Stimulated activated naive CD8-positive, alpha-beta T cell treated with anti-CD3 and anti-CD28 coated beads, Interleukin-15, amount 100 ng/mL, for 72 hours (primary cell): ENCODE results near the gene KRT33A.

Experiments
- ATAC-seq: fragments of 150-1000 bp; cut with Tn5 transposase; 2 replicates; pipeline ENCODE4 v1.10.0; 2021; ENCODE audit warnings: mild to moderate bottlenecking, moderate library complexity
- DNase-seq, 2 donors: peaks; one replicate each; pipeline ENCODE4 v3.0.0; 2021 to 2022
- H3K27ac Mint-ChIP-seq, 2 donors: one replicate each; pipeline ENCODE4 v1.8.0; 2022; ENCODE audit warnings: mild to moderate bottlenecking in 2 of 2, mixed read lengths in 2 of 2, moderate library complexity in 2 of 2
- H3K27me3 Mint-ChIP-seq: one replicate; pipeline ENCODE4 v1.8.0; 2022; ENCODE audit warnings: mixed read lengths
- H3K4me1 Mint-ChIP-seq: one replicate; pipeline ENCODE4 v1.8.0; 2022; ENCODE audit warnings: mild to moderate bottlenecking, mixed read lengths
- H3K4me3 Mint-ChIP-seq, 2 donors: one replicate each; pipeline ENCODE4 v1.8.0; 2022; ENCODE audit warnings: mild to moderate bottlenecking in 2 of 2, mixed read lengths in 2 of 2, moderate library complexity in 1 of 2
- H3K9me3 Mint-ChIP-seq, 2 donors: one replicate each; pipeline ENCODE4 v1.8.0; 2022; ENCODE audit warnings: mixed read lengths in 2 of 2

Gene KRT33A

GRCh38 chr17:41340934-41341861, 9.4 kb downstream of the KRT33A start:
- peaks cover 44% of the 10 kb centered on the region for H3K4me1 Mint-ChIP-seq
- peak overlapping the region; percentile 9 to 33 for H3K27ac Mint-ChIP-seq
- no peaks in the 10 kb centered on the region for H3K27me3 Mint-ChIP-seq
- ATAC-seq, result peak; percentile 85
- DNase-seq, result peak; percentile 48 to 80
- peak overlapping the region; percentile 27 to 35 for H3K4me3 Mint-ChIP-seq
- peaks cover 8 to 11% of the 10 kb centered on the region in 2 donors for H3K9me3 Mint-ChIP-seq

GRCh38 chr17:41340494-41340893, 10.1 kb downstream of the KRT33A start:
- H3K4me1 Mint-ChIP-seq, result peaks cover 51% of the 10 kb centered on the region
- ATAC-seq (no peak), DNase-seq (no peak)
- H3K9me3 Mint-ChIP-seq, result peaks cover 8 to 11% of the 10 kb centered on the region in 2 donors
- no peak overlapping the region for H3K27ac Mint-ChIP-seq
- H3K27me3 Mint-ChIP-seq, result no peaks in the 10 kb centered on the region
- H3K4me3 Mint-ChIP-seq, result peak overlapping the region in 1 of 2 donors; percentile 15

GRCh38 chr17:41339571-41340172, 11.0 kb downstream of the KRT33A start:
- peaks cover 8 to 11% of the 10 kb centered on the region in 2 donors for H3K9me3 Mint-ChIP-seq
- no peak for ATAC-seq
- no peak for DNase-seq
- no peaks in the 10 kb centered on the region for H3K27me3 Mint-ChIP-seq
- peak overlapping the region; percentile 30 to 84 for H3K27ac Mint-ChIP-seq
- H3K4me1 Mint-ChIP-seq, result peaks cover 59% of the 10 kb centered on the region
- peak overlapping the region in 1 of 2 donors; percentile 25 for H3K4me3 Mint-ChIP-seq

GRCh38 chr17:41338961-41339485, 11.6 kb downstream of the KRT33A start:
- H3K4me3 Mint-ChIP-seq, result peak overlapping the region; percentile 21 to 25

GRCh38 chr17:41335747-41336146, 14.9 kb downstream of the KRT33A start:
- peaks cover 56% of the 10 kb centered on the region for H3K4me1 Mint-ChIP-seq
- H3K27ac Mint-ChIP-seq, result no peak overlapping the region

More at GRCh38 chr17:41338961-41339485, 11.6 kb downstream of the KRT33A start:
- Mint-ChIP-seq H3K4me1 (peaks cover 66% of the 10 kb centered on the region), H3K27ac (peak overlapping the region; percentile 30 to 84), H3K9me3 (peaks cover 8 to 11% of the 10 kb centered on the region in 2 donors), H3K27me3 (no peaks in the 10 kb centered on the region)
- ATAC-seq, result peak; percentile 75
- DNase-seq, result peak; percentile 43 to 57

GRCh38 chr17:41334385-41335305, 16.0 kb downstream of the KRT33A start:
- ATAC-seq (no peak), DNase-seq (no peak)
- H3K27me3 Mint-ChIP-seq, result no peaks in the 10 kb centered on the region
- H3K4me1 Mint-ChIP-seq, result peaks cover 45% of the 10 kb centered on the region
- no peak overlapping the region for H3K27ac Mint-ChIP-seq
- H3K4me3 Mint-ChIP-seq, result no peak overlapping the region
- no peaks in the 10 kb centered on the region for H3K9me3 Mint-ChIP-seq

More at GRCh38 chr17:41335747-41336146, 14.9 kb downstream of the KRT33A start:
- no peaks in the 10 kb centered on the region for H3K9me3 Mint-ChIP-seq
- ATAC-seq (no peak), DNase-seq (no peak)
- H3K27me3 Mint-ChIP-seq, result no peaks in the 10 kb centered on the region
- no peak overlapping the region for H3K4me3 Mint-ChIP-seq

- Mint-ChIP-seq H3K27ac (no peak overlapping the region), H3K4me1 (peaks cover 39% of the 10 kb centered on the region), H3K4me3 (no peak overlapping the region)
Measured at GRCh38 chr17:41333836-41334235, 16.8 kb downstream of the KRT33A start.

GRCh38 chr17:41333098-41333497, 17.5 kb downstream of the KRT33A start:
- Mint-ChIP-seq H3K4me1 (peaks cover 41% of the 10 kb centered on the region), H3K27me3 (no peaks in the 10 kb centered on the region), H3K27ac (no peak overlapping the region), H3K9me3 (no peaks in the 10 kb centered on the region), H3K4me3 (no peak overlapping the region)
- DNase-seq, result no peak
- ATAC-seq, result no peak

More at GRCh38 chr17:41333836-41334235, 16.8 kb downstream of the KRT33A start:
- ATAC-seq (no peak), DNase-seq (no peak)
- H3K27me3 Mint-ChIP-seq, result no peaks in the 10 kb centered on the region
- H3K9me3 Mint-ChIP-seq, result no peaks in the 10 kb centered on the region

- peaks cover 45% of the 10 kb centered on the region for H3K4me1 Mint-ChIP-seq
Measured at GRCh38 chr17:41332239-41332638, 18.4 kb downstream of the KRT33A start.

GRCh38 chr17:41331606-41332005, 19.0 kb downstream of the KRT33A start:
- DNase-seq, result no peak
- no peak overlapping the region for H3K4me3 Mint-ChIP-seq
- no peaks in the 10 kb centered on the region for H3K9me3 Mint-ChIP-seq
- H3K4me1 Mint-ChIP-seq, result peaks cover 51% of the 10 kb centered on the region
- ATAC-seq, result no peak
- no peaks in the 10 kb centered on the region for H3K27me3 Mint-ChIP-seq
- no peak overlapping the region for H3K27ac Mint-ChIP-seq

More at GRCh38 chr17:41332239-41332638, 18.4 kb downstream of the KRT33A start:
- H3K27ac Mint-ChIP-seq, result peak overlapping the region in 1 of 2 donors; percentile 27
- H3K9me3 Mint-ChIP-seq, result no peaks in the 10 kb centered on the region
- H3K27me3 Mint-ChIP-seq, result no peaks in the 10 kb centered on the region
- ATAC-seq (no peak), DNase-seq (no peak)
- H3K4me3 Mint-ChIP-seq, result no peak overlapping the region

GRCh38 chr17:41329279-41329948, 21.2 kb downstream of the KRT33A start:
- H3K4me1 Mint-ChIP-seq, result peaks cover 52% of the 10 kb centered on the region
- H3K4me3 Mint-ChIP-seq, result no peak overlapping the region
- H3K27me3 Mint-ChIP-seq, result no peaks in the 10 kb centered on the region
- H3K27ac Mint-ChIP-seq, result no peak overlapping the region
- no peaks in the 10 kb centered on the region for H3K9me3 Mint-ChIP-seq
- DNase-seq (no peak), ATAC-seq (peak; percentile 32)

- H3K9me3 Mint-ChIP-seq, result no peaks in the 10 kb centered on the region
Measured at GRCh38 chr17:41328207-41328606, 22.4 kb downstream of the KRT33A start.

GRCh38 chr17:41327411-41328120, 23.1 kb downstream of the KRT33A start:
- peak overlapping the region in 1 of 2 donors; percentile 77 for H3K27ac Mint-ChIP-seq
- peaks cover 54% of the 10 kb centered on the region for H3K4me1 Mint-ChIP-seq
- H3K27me3 Mint-ChIP-seq, result no peaks in the 10 kb centered on the region
- no peak for DNase-seq
- no peaks in the 10 kb centered on the region for H3K9me3 Mint-ChIP-seq
- H3K4me3 Mint-ChIP-seq, result no peak overlapping the region
- no peak for ATAC-seq

More at GRCh38 chr17:41328207-41328606, 22.4 kb downstream of the KRT33A start:
- no peak for DNase-seq
- H3K4me1 Mint-ChIP-seq, result peaks cover 51% of the 10 kb centered on the region
- H3K27me3 Mint-ChIP-seq, result no peaks in the 10 kb centered on the region
- ATAC-seq, result no peak
- no peak overlapping the region for H3K4me3 Mint-ChIP-seq
- peak overlapping the region in 1 of 2 donors; percentile 50 for H3K27ac Mint-ChIP-seq
